Neural cell (in vitro differentiated cells): ENCODE data around the gene USP35.

Source experiments
- EP300 ChIP-seq: fragments of 450-650 bp; conservative IDR thresholded peaks from 2 replicates; pipeline ENCODE4 v1.6.1; 2014; ENCODE audit warnings: antibody characterized with exemption, mild to moderate bottlenecking, moderate library complexity; ENCODE audit not compliant: poor library complexity, severe bottlenecking
- MXI1 ChIP-seq: fragments of 450-650 bp; conservative IDR thresholded peaks from 2 replicates; pipeline ENCODE4 v1.6.1; 2014; ENCODE audit warnings: antibody characterized with exemption, mild to moderate bottlenecking; ENCODE audit not compliant: poor library complexity, severe bottlenecking
- POLR2AphosphoS5 ChIP-seq: IDR thresholded peaks from 2 replicates; pipeline ENCODE4 v1.6.1; 2012
- TAF1 ChIP-seq: IDR thresholded peaks from 2 replicates; pipeline ENCODE4 v1.6.1; 2012; ENCODE audit warnings: low read depth
- TF ChIP-seq, protein P1 (sequence below): fragments of 450-650 bp; IDR thresholded peaks from 2 replicates; pipeline ENCODE4 v1.5.1; 2014; ENCODE audit warnings: antibody characterized with exemption, mild to moderate bottlenecking, moderate library complexity; ENCODE audit not compliant: poor library complexity, severe bottlenecking

DNA sequence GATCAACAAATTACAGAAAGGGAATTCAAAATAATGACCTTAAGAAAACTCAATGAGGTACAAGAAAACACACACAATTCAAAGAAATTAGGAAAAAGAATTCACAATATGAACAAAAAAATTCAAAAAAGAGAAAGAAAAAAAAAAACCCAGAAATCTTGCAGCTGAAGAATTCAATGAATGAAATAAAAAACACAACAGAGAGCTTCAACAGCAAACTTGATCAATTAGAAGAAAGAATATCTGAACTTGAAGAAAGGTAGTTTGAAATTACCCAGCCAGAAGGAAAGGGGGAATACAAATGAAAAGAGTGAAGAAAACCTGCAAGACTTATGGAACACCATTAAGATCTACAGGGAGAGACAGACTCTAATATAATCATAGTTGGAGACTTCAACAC lies 52.8 kb downstream of the USP35 start:
- no peak for TF ChIP-seq EP300
- TF ChIP-seq, protein P1, sequence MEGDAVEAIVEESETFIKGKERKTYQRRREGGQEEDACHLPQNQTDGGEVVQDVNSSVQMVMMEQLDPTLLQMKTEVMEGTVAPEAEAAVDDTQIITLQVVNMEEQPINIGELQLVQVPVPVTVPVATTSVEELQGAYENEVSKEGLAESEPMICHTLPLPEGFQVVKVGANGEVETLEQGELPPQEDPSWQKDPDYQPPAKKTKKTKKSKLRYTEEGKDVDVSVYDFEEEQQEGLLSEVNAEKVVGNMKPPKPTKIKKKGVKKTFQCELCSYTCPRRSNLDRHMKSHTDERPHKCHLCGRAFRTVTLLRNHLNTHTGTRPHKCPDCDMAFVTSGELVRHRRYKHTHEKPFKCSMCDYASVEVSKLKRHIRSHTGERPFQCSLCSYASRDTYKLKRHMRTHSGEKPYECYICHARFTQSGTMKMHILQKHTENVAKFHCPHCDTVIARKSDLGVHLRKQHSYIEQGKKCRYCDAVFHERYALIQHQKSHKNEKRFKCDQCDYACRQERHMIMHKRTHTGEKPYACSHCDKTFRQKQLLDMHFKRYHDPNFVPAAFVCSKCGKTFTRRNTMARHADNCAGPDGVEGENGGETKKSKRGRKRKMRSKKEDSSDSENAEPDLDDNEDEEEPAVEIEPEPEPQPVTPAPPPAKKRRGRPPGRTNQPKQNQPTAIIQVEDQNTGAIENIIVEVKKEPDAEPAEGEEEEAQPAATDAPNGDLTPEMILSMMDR: no peak
- TF ChIP-seq TAF1: no peak
- TF ChIP-seq MXI1: no peak
- TF ChIP-seq POLR2AphosphoS5: no peak
